ENCODE data around the gene ALDH4A1. TPM values are rescaled to one million over a fixed set of nuclear protein-coding genes. Genes with fewer than 3 reads are reported as not detected.

ALDH4A1 gene
- total RNA-seq, 1 donor from 2014 or later = 13.8 TPM

DNA sequence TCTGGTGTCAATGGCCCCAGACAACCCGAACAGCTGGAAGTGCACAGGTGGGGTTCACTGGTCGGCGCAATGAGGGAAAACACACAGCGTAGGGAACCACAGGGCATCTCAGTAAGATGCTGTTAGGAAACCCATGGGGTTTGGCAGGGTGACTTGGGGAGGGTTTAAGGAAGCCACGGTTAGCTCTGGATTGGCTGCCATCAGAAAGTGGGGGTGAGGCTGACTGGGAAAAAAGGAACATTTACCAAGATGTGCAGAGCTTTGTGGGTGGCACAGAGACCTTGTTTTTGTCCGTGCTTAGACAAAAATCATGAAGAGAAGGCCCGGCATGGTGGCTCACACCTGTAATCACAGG lies 11.0 kb downstream of the ALDH4A1 start:
- no peak overlapping the region for H2AFZ ChIP-seq (ENCODE audit: low read depth, low read length)
- Mint-ChIP-seq H3K4me3 (ENCODE audit: unreplicated experiment) (no peak overlapping the region), H3K27me3 (ENCODE audit: low read depth, unreplicated experiment) (no peaks in the 10 kb centered on the region), H3K36me3 (ENCODE audit: low read depth, unreplicated experiment) (peaks cover 2% of the 10 kb centered on the region), H3K27ac (ENCODE audit: unreplicated experiment) (peak overlapping the region; percentile 83), H3K9me3 (ENCODE audit: unreplicated experiment) (no peaks in the 10 kb centered on the region), H3K4me1 (ENCODE audit: low read depth, unreplicated experiment) (peaks cover 12% of the 10 kb centered on the region)
- H3K4me3 ChIP-seq (ENCODE audit: insufficient read depth, low read depth, low read length) = no peak overlapping the region
- peaks cover 12% of the 10 kb centered on the region for H3K4me1 ChIP-seq (ENCODE audit: insufficient read depth, low read length)
- no peak for DNase-seq (ENCODE audit: low read depth)
- no peak overlapping the region for H3K27ac ChIP-seq (ENCODE audit: low read depth, low read length)
- FAIRE-seq = no peak
- no peak overlapping the region for H3K4me2 ChIP-seq (ENCODE audit: low read length)
- TF ChIP-seq, protein P1, sequence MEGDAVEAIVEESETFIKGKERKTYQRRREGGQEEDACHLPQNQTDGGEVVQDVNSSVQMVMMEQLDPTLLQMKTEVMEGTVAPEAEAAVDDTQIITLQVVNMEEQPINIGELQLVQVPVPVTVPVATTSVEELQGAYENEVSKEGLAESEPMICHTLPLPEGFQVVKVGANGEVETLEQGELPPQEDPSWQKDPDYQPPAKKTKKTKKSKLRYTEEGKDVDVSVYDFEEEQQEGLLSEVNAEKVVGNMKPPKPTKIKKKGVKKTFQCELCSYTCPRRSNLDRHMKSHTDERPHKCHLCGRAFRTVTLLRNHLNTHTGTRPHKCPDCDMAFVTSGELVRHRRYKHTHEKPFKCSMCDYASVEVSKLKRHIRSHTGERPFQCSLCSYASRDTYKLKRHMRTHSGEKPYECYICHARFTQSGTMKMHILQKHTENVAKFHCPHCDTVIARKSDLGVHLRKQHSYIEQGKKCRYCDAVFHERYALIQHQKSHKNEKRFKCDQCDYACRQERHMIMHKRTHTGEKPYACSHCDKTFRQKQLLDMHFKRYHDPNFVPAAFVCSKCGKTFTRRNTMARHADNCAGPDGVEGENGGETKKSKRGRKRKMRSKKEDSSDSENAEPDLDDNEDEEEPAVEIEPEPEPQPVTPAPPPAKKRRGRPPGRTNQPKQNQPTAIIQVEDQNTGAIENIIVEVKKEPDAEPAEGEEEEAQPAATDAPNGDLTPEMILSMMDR (IDR thresholded peaks at IDR 0.05; ENCODE audit: insufficient read depth, low read depth, low read length) = no peak
- TF ChIP-seq EZH2 (IDR thresholded peaks at IDR 0.05; ENCODE audit: insufficient read depth, low read length) = no peak
- no peaks in the 10 kb centered on the region for H3K9me3 ChIP-seq (ENCODE audit: insufficient read depth, low read depth, low read length)
- no peaks in the 10 kb centered on the region for H3K36me3 ChIP-seq (ENCODE audit: insufficient read depth, low read length)
- H3K27me3 ChIP-seq (ENCODE audit: insufficient read depth, low read length) = no peaks in the 10 kb centered on the region
- no peaks in the 10 kb centered on the region for H3K79me2 ChIP-seq (ENCODE audit: insufficient read depth, low read length)
- H3K9ac ChIP-seq (ENCODE audit: low read length) = no peak overlapping the region
- H4K20me1 ChIP-seq (ENCODE audit: insufficient read depth, low read length) = no peaks in the 10 kb centered on the region

DNA sequence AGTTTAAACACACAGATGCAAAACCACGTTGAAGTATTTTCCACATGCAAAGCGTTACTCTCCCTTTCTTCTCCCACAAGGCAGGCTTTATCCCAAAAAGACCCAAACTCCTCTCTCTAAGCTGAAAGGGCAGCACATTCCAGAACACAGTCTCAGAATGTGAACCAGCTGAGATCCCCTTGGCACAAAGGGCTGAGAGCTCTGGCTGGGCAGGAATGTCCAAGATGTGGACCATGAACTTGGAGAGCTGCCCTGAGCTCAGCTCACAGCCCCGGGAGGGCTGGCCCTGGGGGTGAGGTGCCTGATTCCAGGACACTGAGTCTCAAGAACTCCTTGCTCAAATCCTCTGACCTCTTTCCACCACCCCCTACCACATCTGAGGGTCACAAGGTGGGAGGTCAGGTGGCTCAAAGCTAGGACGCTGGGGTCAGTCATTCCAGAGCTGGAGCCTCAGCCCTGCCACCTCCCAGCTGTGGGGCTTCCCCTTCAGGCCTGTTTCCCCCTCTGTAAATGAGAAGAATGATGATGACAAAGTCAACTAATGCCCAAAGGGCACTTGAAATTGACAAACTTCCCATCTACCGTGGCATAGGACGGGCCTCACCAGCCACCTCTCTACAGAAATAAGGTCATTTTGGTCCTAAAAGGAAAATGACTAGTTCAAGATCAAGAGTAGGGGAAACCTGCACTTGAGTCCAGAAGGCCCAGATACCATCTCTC lies 11.5 kb downstream of the ALDH4A1 start:
- Mint-ChIP-seq H3K27ac (ENCODE audit: unreplicated experiment) (no peak overlapping the region), H3K27me3 (ENCODE audit: low read depth, unreplicated experiment) (no peaks in the 10 kb centered on the region), H3K4me3 (ENCODE audit: unreplicated experiment) (no peak overlapping the region), H3K36me3 (ENCODE audit: low read depth, unreplicated experiment) (peaks cover 4% of the 10 kb centered on the region), H3K9me3 (ENCODE audit: unreplicated experiment) (no peaks in the 10 kb centered on the region), H3K4me1 (ENCODE audit: low read depth, unreplicated experiment) (peaks cover 16% of the 10 kb centered on the region)
- Histone ChIP-seq H3K4me2 (ENCODE audit: low read length) (peak overlapping the region; percentile 6), H3K4me3 (ENCODE audit: insufficient read depth, low read depth, low read length) (no peak overlapping the region), H4K20me1 (ENCODE audit: insufficient read depth, low read length) (no peaks in the 10 kb centered on the region), H3K79me2 (ENCODE audit: insufficient read depth, low read length) (no peaks in the 10 kb centered on the region), H3K4me1 (ENCODE audit: insufficient read depth, low read length) (peaks cover 17% of the 10 kb centered on the region), H2AFZ (ENCODE audit: low read depth, low read length) (no peak overlapping the region), H3K9ac (ENCODE audit: low read length) (peak overlapping the region; percentile 31), H3K36me3 (ENCODE audit: insufficient read depth, low read length) (no peaks in the 10 kb centered on the region), H3K27me3 (ENCODE audit: insufficient read depth, low read length) (no peaks in the 10 kb centered on the region), H3K9me3 (ENCODE audit: insufficient read depth, low read depth, low read length) (no peaks in the 10 kb centered on the region), H3K27ac (ENCODE audit: low read depth, low read length) (no peak overlapping the region)
- DNase-seq (ENCODE audit: low read depth) = peak; percentile 45
- peak; percentile 56 for FAIRE-seq
- TF ChIP-seq, protein P1 (IDR thresholded peaks at IDR 0.05; ENCODE audit: insufficient read depth, low read depth, low read length) = no peak
- no peak for TF ChIP-seq EZH2 (IDR thresholded peaks at IDR 0.05; ENCODE audit: insufficient read depth, low read length)

DNA sequence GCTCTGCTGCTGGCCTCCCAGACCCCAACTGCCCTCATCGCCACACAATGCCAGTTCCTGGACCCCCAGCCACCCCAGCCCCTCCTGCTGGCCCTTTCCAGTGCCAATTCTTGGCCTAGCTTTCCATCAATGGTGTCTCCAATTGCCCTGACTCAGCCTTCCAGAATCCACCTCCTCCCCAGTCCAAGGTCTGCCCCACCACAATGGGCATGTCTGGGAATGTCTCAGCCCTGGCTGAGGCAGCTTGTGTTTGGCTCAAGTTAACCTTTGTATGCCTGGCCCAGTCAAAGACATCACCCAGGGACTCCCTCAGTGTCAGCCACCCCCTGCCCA lies 16.4 kb downstream of the ALDH4A1 start:
- H3K9ac ChIP-seq (ENCODE audit: low read length) = no peak overlapping the region
- peak overlapping the region; percentile 29 for H3K4me3 Mint-ChIP-seq (ENCODE audit: unreplicated experiment)
- H3K36me3 Mint-ChIP-seq (ENCODE audit: low read depth, unreplicated experiment) = peaks cover 18% of the 10 kb centered on the region
- H3K36me3 ChIP-seq (ENCODE audit: insufficient read depth, low read length) = no peaks in the 10 kb centered on the region
- peaks cover 11% of the 10 kb centered on the region for H3K4me1 ChIP-seq (ENCODE audit: insufficient read depth, low read length)
- H3K79me2 ChIP-seq (ENCODE audit: insufficient read depth, low read length) = no peaks in the 10 kb centered on the region
- H3K27ac ChIP-seq (ENCODE audit: low read depth, low read length) = no peak overlapping the region
- H3K27ac Mint-ChIP-seq (ENCODE audit: unreplicated experiment) = peak overlapping the region; percentile 35
- no peaks in the 10 kb centered on the region for H3K9me3 ChIP-seq (ENCODE audit: insufficient read depth, low read depth, low read length)
- no peak overlapping the region for H3K4me3 ChIP-seq (ENCODE audit: insufficient read depth, low read depth, low read length)
- peak overlapping the region; percentile 15 for H3K4me2 ChIP-seq (ENCODE audit: low read length)
- peaks cover 6% of the 10 kb centered on the region for H3K27me3 Mint-ChIP-seq (ENCODE audit: low read depth, unreplicated experiment)
- H3K27me3 ChIP-seq (ENCODE audit: insufficient read depth, low read length) = no peaks in the 10 kb centered on the region
- peaks cover 2% of the 10 kb centered on the region for H3K9me3 Mint-ChIP-seq (ENCODE audit: unreplicated experiment)
- DNase-seq (ENCODE audit: low read depth) = peak; percentile 74
- TF ChIP-seq, protein P1 (IDR thresholded peaks at IDR 0.05; ENCODE audit: insufficient read depth, low read depth, low read length) = no peak
- TF ChIP-seq EZH2 (IDR thresholded peaks at IDR 0.05; ENCODE audit: insufficient read depth, low read length) = no peak
- H2AFZ ChIP-seq (ENCODE audit: low read depth, low read length) = no peak overlapping the region
- peaks cover 3% of the 10 kb centered on the region for H4K20me1 ChIP-seq (ENCODE audit: insufficient read depth, low read length)
- peaks cover 11% of the 10 kb centered on the region for H3K4me1 Mint-ChIP-seq (ENCODE audit: low read depth, unreplicated experiment)
- FAIRE-seq = no peak

Measured in astrocyte (in vitro differentiated cells and primary cell).